Brain microvascular endothelial cell (primary cell): ENCODE results near the gene GLTP.

ENCODE experiments used
- DNase-seq: peaks from one replicate; pipeline ENCODE4 v3.0.0-alpha.2; 2020
- H3K27ac ChIP-seq: fragments of 250-450 bp; sonication (Bioruptor Pico); 2 replicates; pipeline ENCODE4 v1.5.1; 2020; ENCODE audit warnings: mild to moderate bottlenecking, moderate library complexity
- H3K27me3 ChIP-seq: fragments of 250-450 bp; sonication (Bioruptor Pico); replicated peaks from 2 replicates; pipeline ENCODE4 v1.5.1; 2020; ENCODE audit warnings: mild to moderate bottlenecking
- H3K36me3 ChIP-seq: fragments of 250-450 bp; sonication (Bioruptor Pico); replicated peaks from 2 replicates; pipeline ENCODE4 v1.5.1; 2020; ENCODE audit warnings: mild to moderate bottlenecking
- H3K4me3 ChIP-seq: 2 replicates; pipeline ENCODE4 v1.5.1; 2011; ENCODE audit warnings: low read depth, mild to moderate bottlenecking, control low read depth, low read length, moderate library complexity
- CTCF ChIP-seq: IDR thresholded peaks from 2 replicates; pipeline ENCODE4 v1.5.1; 2011; ENCODE audit warnings: low read depth, mild to moderate bottlenecking, moderate library complexity, low read length, control low read depth, inconsistent platforms; ENCODE audit errors: missing control alignments
- in situ Hi-C: cut with HindIII; loops from 2 replicates; pipeline ENCODE4 v1.10.0; 2017; ENCODE audit warnings: low sequenced_read_pairs, low pct_ligation_motif_present

Gene GLTP

GRCh38 chr12:109822416-109822815 is 57.9 kb downstream of the GLTP start:
- Histone ChIP-seq H3K36me3 (no peaks in the 10 kb centered on the region), H3K27me3 (no peaks in the 10 kb centered on the region), H3K27ac (no peak overlapping the region), H3K4me3 (no peak overlapping the region)
- TF ChIP-seq CTCF, result no peak
- in situ Hi-C loops, result no loop called here
- no peak for DNase-seq

GRCh38 chr12:109821968-109822367 is 58.4 kb downstream of the GLTP start:
- H3K4me3 ChIP-seq, result no peak overlapping the region
- no peak for DNase-seq
- no peak overlapping the region for H3K27ac ChIP-seq
- in situ Hi-C loops, result no loop called here
- TF ChIP-seq CTCF, result no peak
- no peaks in the 10 kb centered on the region for H3K27me3 ChIP-seq
- H3K36me3 ChIP-seq, result no peaks in the 10 kb centered on the region

GRCh38 chr12:109820816-109821381 is 59.4 kb downstream of the GLTP start:
- DNase-seq, result no peak
- no peak for TF ChIP-seq CTCF
- Histone ChIP-seq H3K4me3 (no peak overlapping the region), H3K27ac (no peak overlapping the region), H3K36me3 (no peaks in the 10 kb centered on the region), H3K27me3 (no peaks in the 10 kb centered on the region)
- in situ Hi-C loops, result no loop called here

- in situ Hi-C loops, result no loop called here
- no peak overlapping the region for H3K4me3 ChIP-seq
- H3K36me3 ChIP-seq, result no peaks in the 10 kb centered on the region
- no peak for TF ChIP-seq CTCF
- no peaks in the 10 kb centered on the region for H3K27me3 ChIP-seq
- H3K27ac ChIP-seq, result no peak overlapping the region
- DNase-seq, result no peak
These were observed 61.3 kb downstream of the GLTP start for GRCh38 chr12:109818905-109819500.

GRCh38 chr12:109818253-109818652 is 62.1 kb downstream of the GLTP start:
- Histone ChIP-seq H3K27ac (no peak overlapping the region), H3K27me3 (no peaks in the 10 kb centered on the region), H3K4me3 (no peak overlapping the region), H3K36me3 (no peaks in the 10 kb centered on the region)
- DNase-seq, result no peak
- in situ Hi-C loops, result no loop called here
- no peak for TF ChIP-seq CTCF
